ENCODE results near the gene GPR142. TPM values are rescaled to one million over a fixed set of nuclear protein-coding genes. Genes with fewer than 3 reads are reported as not detected.
A peak's percentile ranks its signal among the peaks of the same experiment; 100 is the strongest.

GPR142 gene
- total and polyA plus RNA-seq, 2 of the 13 experiments (the other 11 are each of a cell fraction or from before 2014, with no cell fraction given) = not detected

GRCh38 chr17:74379495-74380085 lies 12.3 kb downstream of the GPR142 start (continued):
- TF ChIP-seq SRY (CRISPR knock-in tag; IDR thresholded peaks at IDR 0.05) = 0 out of 2 replicates have a peak, but pooled peaks have one; percentile 43
- TF ChIP-seq XRCC5 (optimal IDR thresholded peaks at IDR 0.05; ENCODE audit: low read length) = peak; percentile 83
- no peak for TF ChIP-seq SOX13 (IDR thresholded peaks at IDR 0.05)
- peak in 1 of 2 experiments; percentile 33; a peak in 1 of 4 replicates for TF ChIP-seq SOX13 (CRISPR knock-in tag; conservative IDR thresholded peaks at IDR 0.05 in 1 of 2, IDR thresholded peaks at IDR 0.05 in 1 of 2)
- TF ChIP-seq NFKBIZ (CRISPR knock-in tag; IDR thresholded peaks at IDR 0.05) = no peak; the same call in 1 of the 2 replicates
- TF ChIP-seq ZFP36 (IDR thresholded peaks at IDR 0.05; ENCODE audit: borderline replicate concordance, low read depth, low read length, partially characterized antibody) = peak; percentile 73
- no peak for TF ChIP-seq ZNF784 (CRISPR knock-in tag; IDR thresholded peaks at IDR 0.05; ENCODE audit: borderline replicate concordance)
- peak; percentile 56; the same call in 1 of the 2 replicates for TF ChIP-seq REPIN1 (CRISPR knock-in tag; IDR thresholded peaks at IDR 0.05; ENCODE audit: borderline replicate concordance, low read depth)
- no peak for TF ChIP-seq ZNF678 (CRISPR knock-in tag; IDR thresholded peaks at IDR 0.05)
- peak; percentile 66; the same call in 1 of the 2 replicates for TF ChIP-seq CBX5 (CRISPR knock-in tag; IDR thresholded peaks at IDR 0.05; ENCODE audit: borderline replicate concordance)
- TF ChIP-seq STAG1 (CRISPR knock-in tag; IDR thresholded peaks at IDR 0.05) = peak; percentile 100
- 0 out of 2 replicates have a peak, but pooled peaks have one; percentile 59 for TF ChIP-seq POGK (CRISPR knock-in tag; conservative IDR thresholded peaks at IDR 0.05)
- TF ChIP-seq, protein P1, sequence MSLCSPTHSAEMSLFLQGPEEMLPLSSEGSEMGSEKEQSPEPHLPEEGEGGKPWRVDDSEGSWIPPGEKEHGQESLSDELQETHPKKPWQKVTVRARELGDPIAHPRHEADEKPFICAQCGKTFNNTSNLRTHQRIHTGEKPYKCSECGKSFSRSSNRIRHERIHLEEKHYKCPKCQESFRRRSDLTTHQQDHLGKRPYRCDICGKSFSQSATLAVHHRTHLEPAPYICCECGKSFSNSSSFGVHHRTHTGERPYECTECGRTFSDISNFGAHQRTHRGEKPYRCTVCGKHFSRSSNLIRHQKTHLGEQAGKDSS (CRISPR knock-in tag; IDR thresholded peaks at IDR 0.05; ENCODE audit: borderline replicate concordance, low read depth) = peak; percentile 73; the same call in 1 of the 2 replicates
- no peak for TF ChIP-seq ELF4 (CRISPR knock-in tag; IDR thresholded peaks at IDR 0.05; ENCODE audit: borderline replicate concordance)
- peak; percentile 57; the same call in 1 of the 2 replicates for TF ChIP-seq ZNF619 (CRISPR knock-in tag; IDR thresholded peaks at IDR 0.05)
- TF ChIP-seq, protein P2, sequence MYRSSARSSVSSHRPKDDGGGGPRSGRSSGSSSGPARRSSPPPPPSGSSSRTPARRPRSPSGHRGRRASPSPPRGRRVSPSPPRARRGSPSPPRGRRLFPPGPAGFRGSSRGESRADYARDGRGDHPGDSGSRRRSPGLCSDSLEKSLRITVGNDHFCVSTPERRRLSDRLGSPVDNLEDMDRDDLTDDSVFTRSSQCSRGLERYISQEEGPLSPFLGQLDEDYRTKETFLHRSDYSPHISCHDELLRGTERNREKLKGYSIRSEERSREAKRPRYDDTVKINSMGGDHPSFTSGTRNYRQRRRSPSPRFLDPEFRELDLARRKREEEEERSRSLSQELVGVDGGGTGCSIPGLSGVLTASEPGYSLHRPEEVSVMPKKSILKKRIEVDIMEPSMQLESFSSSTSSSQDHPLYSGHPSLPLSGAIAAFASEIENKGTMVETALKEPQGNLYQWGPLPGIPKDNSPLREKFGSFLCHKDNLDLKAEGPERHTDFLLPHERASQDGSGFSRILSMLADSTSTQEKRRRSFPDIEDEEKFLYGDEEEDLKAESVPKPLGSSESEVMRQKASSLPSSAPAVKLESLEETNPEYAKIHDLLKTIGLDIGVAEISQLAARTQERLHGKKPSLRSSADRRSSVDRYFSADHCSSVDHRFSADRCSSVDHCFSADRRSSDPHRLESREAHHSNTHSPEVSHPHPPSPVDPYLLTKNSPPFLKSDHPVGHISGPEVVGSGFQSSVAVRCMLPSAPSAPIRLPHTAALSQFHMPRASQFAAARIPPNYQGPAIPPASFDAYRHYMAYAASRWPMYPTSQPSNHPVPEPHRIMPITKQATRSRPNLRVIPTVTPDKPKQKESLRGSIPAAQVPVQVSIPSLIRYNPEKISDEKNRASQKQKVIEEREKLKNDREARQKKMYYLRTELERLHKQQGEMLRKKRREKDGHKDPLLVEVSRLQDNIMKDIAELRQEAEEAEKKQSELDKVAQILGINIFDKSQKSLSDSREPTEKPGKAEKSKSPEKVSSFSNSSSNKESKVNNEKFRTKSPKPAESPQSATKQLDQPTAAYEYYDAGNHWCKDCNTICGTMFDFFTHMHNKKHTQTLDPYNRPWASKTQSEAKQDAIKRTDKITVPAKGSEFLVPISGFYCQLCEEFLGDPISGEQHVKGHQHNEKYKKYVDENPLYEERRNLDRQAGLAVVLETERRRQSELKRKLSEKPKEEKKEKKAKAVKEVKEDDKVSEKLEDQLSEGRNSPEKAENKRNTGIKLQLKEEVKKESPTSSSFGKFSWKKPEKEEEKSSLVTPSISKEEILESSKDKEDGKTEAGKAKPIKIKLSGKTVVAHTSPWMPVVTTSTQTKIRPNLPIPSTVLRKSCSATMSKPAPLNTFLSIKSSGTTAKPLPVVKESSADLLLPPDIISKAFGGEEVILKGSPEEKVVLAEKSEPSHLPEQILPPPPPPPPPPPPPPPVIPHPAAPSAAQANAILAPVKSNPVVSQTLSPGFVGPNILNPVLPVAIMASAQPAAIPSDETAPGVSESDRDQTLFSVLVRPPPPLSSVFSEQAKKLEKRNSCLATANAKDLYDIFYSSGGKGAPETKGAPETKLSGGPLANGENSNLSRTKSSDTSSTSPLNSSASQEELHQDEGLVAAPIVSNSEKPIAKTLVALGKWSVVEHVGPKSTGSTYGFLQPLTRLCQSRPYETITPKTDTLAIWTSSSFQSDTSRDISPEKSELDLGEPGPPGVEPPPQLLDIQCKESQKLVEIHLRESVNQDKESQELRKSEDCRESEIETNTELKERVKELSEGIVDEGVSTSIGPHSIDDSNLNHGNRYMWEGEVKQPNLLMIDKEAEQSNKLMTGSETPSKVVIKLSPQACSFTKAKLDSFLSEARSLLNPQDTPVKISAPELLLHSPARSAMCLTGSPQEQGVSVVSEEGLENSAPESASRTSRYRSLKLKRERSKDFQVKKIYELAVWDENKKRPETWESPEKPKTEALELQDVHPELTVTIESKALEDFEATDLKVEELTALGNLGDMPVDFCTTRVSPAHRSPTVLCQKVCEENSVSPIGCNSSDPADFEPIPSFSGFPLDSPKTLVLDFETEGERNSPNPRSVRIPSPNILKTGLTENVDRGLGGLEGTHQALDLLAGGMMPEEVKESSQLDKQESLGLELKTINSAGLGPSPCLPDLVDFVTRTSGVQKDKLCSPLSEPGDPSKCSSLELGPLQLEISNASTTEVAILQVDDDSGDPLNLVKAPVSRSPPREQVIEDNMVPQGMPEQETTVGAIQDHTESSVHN (CRISPR knock-in tag; IDR thresholded peaks at IDR 0.05) = 0 out of 2 replicates have a peak, but pooled peaks have one; percentile 7
- TF ChIP-seq ZNF567 (CRISPR knock-in tag; IDR thresholded peaks at IDR 0.05; ENCODE audit: borderline replicate concordance) = peak; percentile 76; the same call in 1 of the 2 replicates

Measured in HepG2 (cell line).